ENCODE data around the gene TGM1. TPM values are rescaled to one million over a fixed set of nuclear protein-coding genes. Genes with fewer than 3 reads are reported as not detected.

The TGM1 gene
- total RNA-seq, 1 donor from 2014 or later, result 88.7 TPM

DNA sequence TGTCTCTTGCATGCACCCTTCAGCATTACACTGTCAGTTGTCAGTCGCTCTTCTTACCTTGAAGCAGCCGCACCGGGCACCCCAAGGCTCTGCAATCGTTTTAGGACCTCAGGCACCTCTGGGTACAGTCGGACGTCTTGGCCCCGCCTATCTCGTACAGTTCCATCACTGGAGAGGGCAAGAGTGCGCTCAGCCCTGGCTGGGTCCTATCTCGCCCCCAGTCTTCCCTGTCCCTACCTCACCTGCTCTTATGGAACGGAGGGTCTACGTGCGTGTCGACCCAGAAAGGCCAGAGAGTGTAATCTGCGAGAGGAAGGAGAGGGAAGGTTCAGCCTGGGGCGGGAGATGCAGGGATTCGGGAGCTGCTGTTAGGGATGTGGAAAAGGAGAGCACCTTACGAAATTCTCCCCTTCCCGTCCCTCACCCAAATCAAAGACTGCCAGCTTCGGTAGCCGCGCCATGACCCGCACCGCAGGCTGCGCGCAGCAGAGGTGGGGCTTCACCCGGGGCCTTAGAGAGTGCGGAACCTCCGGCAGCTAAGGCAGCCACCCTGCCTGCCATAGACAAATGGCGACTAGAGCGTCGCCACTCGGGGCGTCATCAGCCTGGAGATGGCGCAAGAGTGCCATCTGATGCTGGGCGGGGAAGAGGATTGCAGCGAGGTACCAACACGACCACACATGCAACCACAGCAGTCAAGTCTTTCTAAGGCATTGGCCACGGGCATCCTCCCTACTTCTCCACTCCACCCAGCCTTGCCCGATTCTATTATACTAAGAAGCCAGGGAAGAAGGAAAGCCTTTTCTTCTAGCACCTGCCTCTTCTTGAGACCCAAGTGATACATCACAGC, 47.3 kb downstream of the TGM1 start, which contains the start of gene MDP1:
MDP1 (minus strand) TSS at position 572 of the 850 bp plus-strand sequence; CDS start at position 461, 111 bp downstream.
- H3K27me3 ChIP-seq (ENCODE audit: control insufficient read depth, insufficient read depth, low read length), result no peaks in the 10 kb centered on the region
- TF ChIP-seq, protein P1, sequence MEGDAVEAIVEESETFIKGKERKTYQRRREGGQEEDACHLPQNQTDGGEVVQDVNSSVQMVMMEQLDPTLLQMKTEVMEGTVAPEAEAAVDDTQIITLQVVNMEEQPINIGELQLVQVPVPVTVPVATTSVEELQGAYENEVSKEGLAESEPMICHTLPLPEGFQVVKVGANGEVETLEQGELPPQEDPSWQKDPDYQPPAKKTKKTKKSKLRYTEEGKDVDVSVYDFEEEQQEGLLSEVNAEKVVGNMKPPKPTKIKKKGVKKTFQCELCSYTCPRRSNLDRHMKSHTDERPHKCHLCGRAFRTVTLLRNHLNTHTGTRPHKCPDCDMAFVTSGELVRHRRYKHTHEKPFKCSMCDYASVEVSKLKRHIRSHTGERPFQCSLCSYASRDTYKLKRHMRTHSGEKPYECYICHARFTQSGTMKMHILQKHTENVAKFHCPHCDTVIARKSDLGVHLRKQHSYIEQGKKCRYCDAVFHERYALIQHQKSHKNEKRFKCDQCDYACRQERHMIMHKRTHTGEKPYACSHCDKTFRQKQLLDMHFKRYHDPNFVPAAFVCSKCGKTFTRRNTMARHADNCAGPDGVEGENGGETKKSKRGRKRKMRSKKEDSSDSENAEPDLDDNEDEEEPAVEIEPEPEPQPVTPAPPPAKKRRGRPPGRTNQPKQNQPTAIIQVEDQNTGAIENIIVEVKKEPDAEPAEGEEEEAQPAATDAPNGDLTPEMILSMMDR (IDR thresholded peaks at IDR 0.05; ENCODE audit: insufficient read depth, low read length, severe bottlenecking), result peak; percentile 72
- no peak for FAIRE-seq

DNA sequence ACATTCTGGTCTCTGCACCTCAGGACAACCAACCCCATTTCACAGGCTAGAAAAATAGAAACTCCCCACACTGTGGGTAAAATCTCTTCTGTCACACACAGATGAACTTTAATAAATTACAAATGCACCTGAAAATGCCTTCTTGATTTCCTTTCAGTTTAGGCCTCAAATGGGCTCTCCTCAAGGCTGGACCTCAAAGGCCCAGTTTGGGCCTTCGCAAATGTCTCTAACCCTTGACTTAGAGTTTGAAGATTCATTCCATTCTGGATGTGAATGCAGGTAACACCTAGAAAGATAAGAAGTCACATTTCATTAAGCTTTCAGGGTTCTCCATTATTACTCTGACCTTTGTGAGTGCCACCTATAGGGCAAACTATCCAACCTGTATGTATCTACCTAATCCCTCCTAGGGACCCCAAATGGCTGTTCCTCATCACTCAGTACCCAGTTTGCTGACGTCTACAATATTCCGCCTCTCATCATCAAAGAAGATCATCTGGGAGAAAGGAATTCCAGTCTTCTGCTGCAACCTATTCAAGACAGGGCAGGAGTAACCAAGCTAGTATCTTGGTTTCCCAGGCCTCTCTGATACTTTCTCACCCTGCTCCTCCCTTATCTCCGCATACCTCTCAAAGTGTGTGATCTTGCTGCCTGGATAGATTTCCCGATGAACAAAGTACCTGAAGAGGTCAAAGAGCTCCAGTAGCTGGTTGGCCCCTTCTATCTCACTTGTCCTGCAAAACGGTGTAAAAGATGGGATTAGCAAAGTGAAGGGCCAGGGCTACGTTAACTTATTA, 48.9 kb downstream of the TGM1 start:
- H3K36me3 ChIP-seq (ENCODE audit: control insufficient read depth, insufficient read depth, low read length), result peaks cover 16% of the 10 kb centered on the region
- no peak for FAIRE-seq
- DNase-seq (ENCODE audit: low read depth), result no peak
- peak overlapping the region; percentile 69 for H3K4me3 ChIP-seq (ENCODE audit: low read depth, low read length)
- TF ChIP-seq, protein P1 (IDR thresholded peaks at IDR 0.05; ENCODE audit: insufficient read depth, low read length, severe bottlenecking), result no peak
- no peaks in the 10 kb centered on the region for H3K27me3 ChIP-seq (ENCODE audit: control insufficient read depth, insufficient read depth, low read length)

More for the DNA sequence above, 47.3 kb downstream of the TGM1 start, which contains the start of gene MDP1:
- DNase-seq (ENCODE audit: low read depth), result peak; percentile 80
- Histone ChIP-seq H3K36me3 (ENCODE audit: control insufficient read depth, insufficient read depth, low read length) (peaks cover 4% of the 10 kb centered on the region), H3K4me3 (ENCODE audit: low read depth, low read length) (peak within 1 kb of the TSS; percentile 78)

DNA sequence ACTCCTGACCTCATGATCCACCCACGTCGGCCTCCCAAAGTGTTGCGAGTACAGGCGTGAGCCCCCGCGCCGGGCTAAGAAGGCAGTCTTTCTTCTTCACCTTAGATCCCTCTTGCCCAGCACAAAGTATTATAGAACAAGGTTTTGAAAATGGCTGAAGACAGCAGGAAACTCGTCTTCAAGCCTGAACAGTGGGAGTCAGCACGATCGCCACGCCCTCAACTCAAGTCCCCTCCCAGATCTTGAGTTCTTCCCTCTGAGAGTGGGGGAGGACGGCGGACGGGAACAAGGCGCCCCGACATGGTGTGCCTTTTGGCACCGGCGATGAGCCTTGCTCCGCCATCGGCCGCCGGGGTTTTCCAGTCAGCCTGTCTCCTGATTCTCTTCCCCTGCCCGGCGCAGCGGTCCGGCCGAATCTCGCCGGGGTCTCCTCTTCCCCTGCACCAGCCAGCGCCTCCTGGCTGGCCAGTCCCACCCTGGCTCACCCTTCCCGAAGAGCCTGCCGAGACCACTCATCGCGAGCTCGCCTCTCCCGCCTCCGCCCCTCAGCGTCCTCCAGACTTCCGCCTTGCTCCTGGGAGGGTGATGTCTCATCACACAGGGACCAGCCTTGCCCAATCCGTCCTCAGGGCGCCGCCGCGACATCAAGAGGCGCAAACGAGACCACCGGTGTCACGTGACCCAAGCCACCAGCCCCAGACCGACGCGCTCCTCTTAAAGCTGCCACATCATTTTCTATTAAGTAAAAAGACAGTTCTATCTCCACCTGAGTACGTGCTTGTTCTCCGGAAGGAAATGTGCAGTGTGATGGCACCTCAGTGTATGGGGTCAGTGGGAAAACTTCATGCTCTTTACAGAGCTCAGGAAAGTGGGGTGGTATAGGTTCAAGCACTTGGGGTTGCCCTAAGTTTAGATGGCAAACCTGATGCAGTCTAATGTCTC, 49.8 kb downstream of the TGM1 start, which contains the start of gene CHMP4A:
CHMP4A (minus strand) TSS at position 565 of the 942 bp plus-strand sequence; CDS start at position 516, 49 bp downstream.
- TF ChIP-seq, protein P1 (IDR thresholded peaks at IDR 0.05; ENCODE audit: insufficient read depth, low read length, severe bottlenecking), result no peak

DNA sequence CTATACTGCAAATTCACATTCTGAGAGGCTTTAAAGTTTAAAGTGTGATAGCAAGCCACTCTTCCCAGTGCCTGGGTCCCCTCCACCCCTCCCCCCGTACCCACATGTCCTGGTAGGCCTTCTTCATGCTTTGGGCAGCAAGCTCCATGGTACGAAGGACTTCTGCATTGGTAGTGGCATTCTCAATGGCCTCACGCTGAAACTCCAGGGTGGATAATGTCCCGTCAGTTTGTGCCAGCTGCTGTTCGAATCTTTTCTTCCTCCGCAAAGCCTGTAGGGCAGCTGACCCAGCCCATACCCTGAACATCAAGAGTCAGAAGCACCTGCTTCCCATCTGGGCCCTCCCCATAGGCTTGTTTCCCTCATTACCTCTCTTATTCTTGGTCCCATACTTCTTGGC, 51.7 kb downstream of the TGM1 start:
- no peak overlapping the region for H3K4me3 ChIP-seq (ENCODE audit: low read depth, low read length)
- no peak for DNase-seq (ENCODE audit: low read depth)
- H3K36me3 ChIP-seq (ENCODE audit: control insufficient read depth, insufficient read depth, low read length), result peaks cover 16% of the 10 kb centered on the region
- FAIRE-seq, result no peak
- TF ChIP-seq, protein P1 (IDR thresholded peaks at IDR 0.05; ENCODE audit: insufficient read depth, low read length, severe bottlenecking), result no peak
- H3K27me3 ChIP-seq (ENCODE audit: control insufficient read depth, insufficient read depth, low read length), result no peaks in the 10 kb centered on the region

More for the DNA sequence above, 49.8 kb downstream of the TGM1 start, which contains the start of gene CHMP4A:
- peaks cover 16% of the 10 kb centered on the region for H3K36me3 ChIP-seq (ENCODE audit: control insufficient read depth, insufficient read depth, low read length)
- H3K4me3 ChIP-seq (ENCODE audit: low read depth, low read length), result peak within 1 kb of the TSS; percentile 69
- DNase-seq (ENCODE audit: low read depth), result peak; percentile 93
- no peaks in the 10 kb centered on the region for H3K27me3 ChIP-seq (ENCODE audit: control insufficient read depth, insufficient read depth, low read length)
- no peak for FAIRE-seq

DNA sequence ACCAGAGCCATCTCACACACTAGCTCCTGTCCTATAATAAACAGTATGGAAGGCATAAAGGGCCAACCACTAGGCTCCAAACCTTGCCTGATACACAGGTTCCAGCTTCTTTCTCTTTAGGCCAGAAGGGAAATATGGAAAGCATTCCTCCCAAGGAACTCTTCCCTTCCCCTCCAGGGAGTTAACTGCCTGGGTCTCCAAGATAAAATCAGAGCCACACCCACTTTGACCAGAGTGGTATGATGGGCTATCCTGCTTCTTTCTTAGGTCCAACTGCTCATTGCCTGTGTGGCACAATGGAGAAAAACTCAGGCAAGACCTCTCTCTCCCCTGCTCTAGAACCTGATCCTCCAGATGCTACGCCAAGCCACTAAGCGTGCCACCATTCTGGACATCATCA, 55.4 kb downstream of the TGM1 start:
- TF ChIP-seq, protein P1 (IDR thresholded peaks at IDR 0.05; ENCODE audit: insufficient read depth, low read length, severe bottlenecking), result no peak
- DNase-seq (ENCODE audit: low read depth) (no peak), FAIRE-seq (no peak)
- Histone ChIP-seq H3K4me3 (ENCODE audit: low read depth, low read length) (no peak overlapping the region), H3K36me3 (ENCODE audit: control insufficient read depth, insufficient read depth, low read length) (peaks cover 17% of the 10 kb centered on the region), H3K27me3 (ENCODE audit: control insufficient read depth, insufficient read depth, low read length) (no peaks in the 10 kb centered on the region)

All from bronchial epithelial cell (primary cell).